ENCODE data around the gene TAS2R13.

Gene TAS2R13

GRCh38 chr12:10873378-10873777, 36.0 kb downstream of the TAS2R13 start:
- no peak for DNase-seq (ENCODE audit: low read depth in 3 of 3, low spot score in 1 of 3)

- DNase-seq (ENCODE audit: low read depth in 3 of 3, low spot score in 1 of 3), result no peak
Measured at GRCh38 chr12:10867381-10867780, 42.0 kb downstream of the TAS2R13 start.

GRCh38 chr12:10863512-10864218, 45.7 kb downstream of the TAS2R13 start:
- no peak for DNase-seq (ENCODE audit: low read depth in 3 of 3, low spot score in 1 of 3)

GRCh38 chr12:10861366-10861765, 48.0 kb downstream of the TAS2R13 start:
- DNase-seq (ENCODE audit: low read depth in 3 of 3, low spot score in 1 of 3), result no peak
